ENCODE measurements around the gene KCNK10.

Gene KCNK10, protein sequence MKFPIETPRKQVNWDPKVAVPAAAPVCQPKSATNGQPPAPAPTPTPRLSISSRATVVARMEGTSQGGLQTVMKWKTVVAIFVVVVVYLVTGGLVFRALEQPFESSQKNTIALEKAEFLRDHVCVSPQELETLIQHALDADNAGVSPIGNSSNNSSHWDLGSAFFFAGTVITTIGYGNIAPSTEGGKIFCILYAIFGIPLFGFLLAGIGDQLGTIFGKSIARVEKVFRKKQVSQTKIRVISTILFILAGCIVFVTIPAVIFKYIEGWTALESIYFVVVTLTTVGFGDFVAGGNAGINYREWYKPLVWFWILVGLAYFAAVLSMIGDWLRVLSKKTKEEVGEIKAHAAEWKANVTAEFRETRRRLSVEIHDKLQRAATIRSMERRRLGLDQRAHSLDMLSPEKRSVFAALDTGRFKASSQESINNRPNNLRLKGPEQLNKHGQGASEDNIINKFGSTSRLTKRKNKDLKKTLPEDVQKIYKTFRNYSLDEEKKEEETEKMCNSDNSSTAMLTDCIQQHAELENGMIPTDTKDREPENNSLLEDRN

GRCh38 chr14:88323086-88323522 lies at the start of gene KCNK10:
KCNK10 (minus strand) TSS chr14:88323269; CDS start chr14:88322798, 471 bp downstream.
- no peak for DNase-seq

DNA sequence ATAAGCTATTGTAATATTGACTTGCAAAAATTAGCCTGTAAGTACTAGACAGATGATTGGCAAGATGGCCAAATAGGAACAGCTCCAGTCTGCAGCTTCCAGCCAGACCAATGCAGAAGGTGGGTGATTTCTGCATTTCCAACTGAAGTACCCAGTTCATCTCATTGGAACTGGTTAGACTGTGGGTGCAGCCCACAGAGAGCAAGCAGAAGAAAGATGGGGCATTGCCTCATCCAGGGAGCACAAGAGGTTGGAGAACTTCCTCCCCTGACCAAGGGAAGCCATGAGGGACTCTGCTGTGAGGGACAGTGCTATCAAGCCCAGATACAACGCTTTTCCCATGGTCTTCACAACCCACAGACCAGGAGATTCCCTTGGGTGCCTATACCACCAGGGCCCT lies 46.4 kb upstream of the KCNK10 start:
- DNase-seq, result no peak

- no peak for DNase-seq
These were observed 41.8 kb upstream of the KCNK10 start for GRCh38 chr14:88364710-88365413.

GRCh38 chr14:88363644-88364043 lies 40.6 kb upstream of the KCNK10 start:
- no peak for DNase-seq

DNA sequence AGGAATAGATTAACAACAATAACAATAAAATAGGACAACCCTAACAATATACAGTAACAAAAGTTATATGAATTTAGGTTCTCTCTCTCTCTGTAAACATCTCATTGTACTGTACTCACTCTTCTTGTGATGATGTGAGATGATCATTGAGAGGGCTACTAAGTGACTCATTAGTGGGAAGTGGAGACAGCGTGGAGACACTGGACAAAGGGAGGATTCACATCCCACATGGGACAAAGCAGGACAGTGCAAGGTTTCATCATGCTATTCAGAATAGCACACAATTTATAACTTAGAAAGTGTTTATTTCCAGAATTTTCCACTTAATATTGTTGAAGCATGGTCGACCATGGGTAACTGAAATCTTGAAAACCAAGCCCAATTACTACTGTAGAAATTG lies 36.4 kb upstream of the KCNK10 start:
- no peak for DNase-seq

GRCh38 chr14:88354358-88354757 lies 31.3 kb upstream of the KCNK10 start:
- DNase-seq, result no peak

DNA sequence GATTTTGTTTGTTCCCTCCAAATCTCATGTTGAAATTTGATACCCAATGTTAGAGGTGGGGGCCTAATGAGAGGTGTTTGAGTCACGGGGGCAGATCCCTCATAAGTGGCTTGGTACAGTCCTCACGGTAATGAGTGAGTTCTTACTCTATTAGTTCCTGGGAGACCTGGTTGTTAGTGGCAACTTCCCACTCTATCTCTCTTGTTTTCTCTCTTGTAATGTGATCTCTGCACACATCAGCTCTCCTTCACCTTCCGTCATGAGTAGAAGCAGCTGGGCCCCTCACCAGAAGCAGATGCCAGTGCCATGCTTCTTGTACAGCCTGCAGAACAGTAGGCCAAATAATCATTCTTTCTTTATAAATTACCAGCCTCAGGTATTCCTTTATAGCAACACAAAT lies 29.6 kb upstream of the KCNK10 start:
- peak; percentile 56 for DNase-seq

GRCh38 chr14:88351966-88352691 lies 29.1 kb upstream of the KCNK10 start:
- DNase-seq, result peak; percentile 55

DNA sequence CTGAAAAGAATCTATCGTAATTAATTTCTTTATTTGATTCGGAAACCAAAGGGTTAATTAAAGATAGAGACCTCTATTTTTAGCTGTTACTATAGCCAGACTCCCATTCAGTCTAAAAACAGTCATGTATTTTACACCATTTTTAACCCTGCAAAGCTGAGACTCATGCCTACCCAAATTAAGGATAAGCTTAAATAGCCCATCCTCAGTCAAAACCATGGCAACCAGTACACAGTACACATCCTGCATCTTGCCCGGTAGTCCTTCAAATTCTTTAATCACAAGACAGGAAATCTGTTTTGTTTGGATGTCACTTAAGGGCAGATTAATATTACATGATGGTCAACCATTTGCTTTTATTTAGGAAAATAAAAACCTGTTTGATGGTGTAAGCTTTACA lies 25.5 kb upstream of the KCNK10 start:
- no peak for DNase-seq

DNA sequence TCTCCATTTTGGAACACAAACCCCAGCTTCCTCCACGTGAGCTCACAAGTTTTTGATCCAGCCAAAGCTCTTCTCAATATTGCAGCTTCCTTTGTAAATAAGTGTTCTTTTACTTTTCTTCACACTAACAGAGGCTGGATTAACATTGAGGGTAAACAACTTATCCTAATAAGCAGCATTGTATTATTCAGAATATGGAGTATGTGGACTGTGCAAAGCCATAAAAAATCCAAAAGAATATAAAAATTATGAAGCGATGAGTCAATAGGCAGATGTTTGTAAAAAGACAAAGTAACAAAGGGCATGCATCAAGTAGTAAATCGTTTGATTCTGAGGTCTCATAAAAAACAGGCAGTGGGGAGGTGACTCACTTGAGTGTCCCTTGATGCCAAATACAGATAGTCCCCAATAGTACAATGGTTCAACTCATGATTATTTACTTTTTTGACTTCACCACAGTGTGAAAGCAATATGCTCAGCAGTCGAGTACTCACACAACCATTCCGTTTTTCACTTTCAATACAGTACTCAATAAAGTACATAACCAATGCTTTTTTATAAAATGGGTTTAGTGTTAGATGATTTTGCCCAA lies 23.1 kb upstream of the KCNK10 start:
- DNase-seq, result peak; percentile 25

DNA sequence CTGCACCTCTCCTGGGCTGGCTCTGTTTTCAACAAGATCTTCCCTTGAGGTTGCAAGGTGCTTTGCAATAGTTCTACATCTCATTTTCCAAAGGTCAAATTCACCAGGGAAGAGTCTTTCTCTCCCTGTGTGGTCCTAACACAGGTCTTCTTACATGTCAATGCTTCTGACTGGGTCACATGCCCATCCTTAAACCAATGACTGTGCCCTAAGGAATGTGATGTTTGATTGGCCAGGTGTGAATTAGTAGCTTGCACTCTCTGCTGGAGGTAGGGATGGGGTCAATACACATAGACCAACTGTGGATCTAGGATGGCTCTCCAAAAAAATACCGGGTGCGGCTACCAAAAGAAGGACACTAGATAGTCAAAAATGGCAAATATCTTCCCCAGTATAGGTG lies 19.9 kb upstream of the KCNK10 start:
- no peak for DNase-seq

- no peak for DNase-seq
These were observed 17.3 kb upstream of the KCNK10 start for GRCh38 chr14:88340357-88340756.

DNA sequence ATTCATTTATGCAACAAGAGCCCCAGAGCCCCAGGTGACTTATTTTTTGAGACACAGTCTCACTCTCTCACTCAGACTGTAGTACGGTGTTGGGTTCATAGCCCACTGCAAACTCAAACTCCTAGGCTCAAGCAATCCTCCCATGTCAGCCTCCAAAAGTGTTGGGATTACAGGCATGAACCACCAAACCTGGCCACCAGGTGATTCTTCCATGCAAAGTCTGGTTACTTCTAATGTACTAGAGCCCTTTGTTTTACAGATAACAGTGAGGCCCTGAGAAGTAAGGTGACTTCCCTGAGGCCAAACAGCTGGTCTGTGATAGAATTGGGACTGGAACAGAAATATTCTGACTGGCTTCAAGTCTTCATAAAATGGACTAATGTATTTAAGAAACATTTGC lies 10.0 kb upstream of the KCNK10 start:
- DNase-seq, result no peak

DNA sequence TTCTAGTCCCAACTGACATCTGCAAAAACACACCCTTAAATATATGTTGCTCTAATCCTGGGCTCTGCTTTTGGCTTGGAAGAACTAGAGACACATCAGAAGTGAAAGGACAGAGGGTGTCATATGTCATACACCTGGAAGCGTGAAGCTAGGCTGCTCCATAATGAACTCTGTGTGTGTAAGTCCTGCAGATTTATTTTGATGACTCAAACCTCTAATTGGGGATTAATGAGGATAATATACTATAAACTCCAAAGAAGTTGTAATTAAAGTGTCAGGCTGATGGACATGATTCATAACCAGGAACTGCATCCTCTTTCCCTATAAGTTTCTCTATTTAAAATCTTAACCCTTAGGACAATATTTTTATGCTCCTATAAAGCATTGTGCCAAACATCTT lies 4.4 kb upstream of the KCNK10 start:
- DNase-seq, result no peak

- no peak for DNase-seq
These were observed 3.5 kb upstream of the KCNK10 start for GRCh38 chr14:88326352-88327103.

DNA sequence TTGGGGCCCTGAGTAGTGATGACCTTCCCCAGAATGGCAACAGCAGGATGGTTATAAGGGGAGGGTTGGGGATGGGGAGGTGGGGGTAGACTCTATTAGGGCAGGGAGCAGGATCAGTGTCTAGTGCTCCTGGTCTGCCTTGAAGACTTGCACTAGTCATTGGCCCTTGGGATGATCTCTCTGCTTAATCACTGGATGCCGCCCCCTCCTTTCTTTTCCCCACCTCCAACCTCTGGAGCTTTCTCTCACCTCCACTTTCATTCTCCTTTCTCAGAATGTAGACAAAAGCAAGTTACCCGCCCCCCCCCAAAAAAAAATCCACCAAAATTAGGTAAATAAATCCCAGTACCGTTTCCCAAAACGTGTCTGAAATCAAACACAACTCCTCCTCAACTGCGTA lies 2.8 kb upstream of the KCNK10 start:
- no peak for DNase-seq

DNA sequence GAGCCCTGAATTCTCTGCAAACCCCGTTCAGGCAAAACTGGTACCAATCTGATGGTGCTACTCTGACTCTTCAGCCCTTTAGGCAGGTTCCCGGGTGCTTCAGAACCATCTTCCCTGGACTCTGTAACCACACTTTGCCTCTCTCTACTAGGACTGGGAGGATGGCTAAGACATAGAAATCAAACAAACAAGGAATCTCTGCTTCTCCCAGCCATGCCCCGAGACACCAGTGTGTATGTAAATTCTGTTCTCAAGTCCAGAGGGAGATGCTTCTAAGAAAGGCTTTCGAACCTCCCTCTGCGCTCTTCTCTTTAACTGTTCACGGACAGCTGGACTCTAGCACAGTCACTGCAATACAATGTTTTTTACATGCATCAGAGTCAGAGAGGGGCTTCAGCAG lies 1.9 kb upstream of the KCNK10 start:
- no peak for DNase-seq

DNA sequence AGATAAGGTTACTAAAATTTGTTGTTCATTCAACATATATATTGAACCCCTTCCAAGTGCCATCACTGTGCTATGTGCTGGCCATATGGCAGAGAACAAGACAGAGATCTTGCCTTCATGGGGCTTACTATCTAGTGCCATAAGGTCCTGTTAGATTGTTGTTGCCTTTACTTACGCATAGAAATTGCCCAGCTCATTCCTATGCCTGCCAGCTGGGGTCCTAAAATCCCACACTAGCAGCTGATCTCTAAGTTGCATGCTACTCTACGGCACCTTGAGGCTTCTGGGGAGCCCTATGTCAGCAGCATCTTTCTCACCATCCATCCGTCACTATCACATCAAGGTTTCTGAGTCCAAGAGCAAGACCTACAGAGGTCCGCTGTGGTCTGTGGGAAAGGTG lies 1.4 kb upstream of the KCNK10 start:
- DNase-seq, result no peak

- DNase-seq, result peak; percentile 15
These were observed 592 bp upstream of the KCNK10 start for GRCh38 chr14:88323523-88324199.

DNA sequence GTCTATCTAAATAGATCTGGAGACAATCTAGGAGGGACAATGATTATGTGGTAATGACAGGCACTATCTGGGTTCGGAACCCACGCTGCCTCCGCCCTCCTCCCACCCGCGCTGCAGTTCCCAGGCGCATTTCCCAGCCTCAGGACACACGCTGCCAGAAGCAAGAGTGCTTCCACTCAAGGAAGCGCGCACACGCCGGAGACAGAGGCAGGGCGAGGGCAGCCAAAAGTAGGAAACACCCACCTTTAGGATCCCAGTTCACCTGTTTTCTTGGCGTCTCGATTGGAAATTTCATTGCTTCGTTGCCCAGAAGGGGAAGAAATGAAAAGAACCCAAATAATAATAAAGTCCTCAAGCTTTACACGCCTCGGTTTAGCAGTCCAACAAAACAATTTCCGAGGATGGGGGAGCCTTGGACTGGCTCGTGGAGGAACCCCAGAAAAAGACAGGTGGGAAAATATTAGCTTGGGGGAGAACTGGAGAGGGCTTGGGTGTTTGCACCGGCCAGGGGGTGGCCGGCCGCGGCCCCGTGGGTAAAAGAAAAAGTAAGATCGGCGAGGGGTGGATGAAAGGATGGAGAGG lies 474 bp downstream of the KCNK10 start:
- no peak for DNase-seq
